Liver (tissue), 9 donors: ENCODE data around the gene C5orf34. TPM values are rescaled to one million over a fixed set of nuclear protein-coding genes. Genes with fewer than 3 reads are reported as not detected.
"Not testable (repeated sequence)": the region's sequence is repeated elsewhere in the genome, so short reads cannot be mapped to it uniquely, and the experiment has no call there.

Experiments used
- DNase-seq: peaks from one replicate; pipeline ENCODE4 v3.0.0-alpha.2; 2017; ENCODE audit warnings: low spot score
- H3K27ac ChIP-seq, 2 donors: one replicate each; pipeline ENCODE4 v1.7.0; 2013; ENCODE audit warnings: inconsistent platforms in 2 of 2, low read length in 2 of 2, control low read depth in 1 of 2, low read depth in 1 of 2, mild to moderate bottlenecking in 1 of 2
- H3K27me3 ChIP-seq, 4 donors: one replicate each; pipeline versions ENCODE4 v1.6.1 to v1.7.0; 2013; ENCODE audit warnings: low read length in 3 of 4, inconsistent platforms in 1 of 4, mild to moderate bottlenecking in 1 of 4, moderate library complexity in 1 of 4; ENCODE audit not compliant: control insufficient read depth in 4 of 4, insufficient read depth in 4 of 4
- H3K36me3 ChIP-seq, 4 donors: one replicate each; pipeline versions ENCODE4 v1.6.1 to v1.7.0; 2013; ENCODE audit warnings: low read length in 3 of 4, mild to moderate bottlenecking in 3 of 4, low read depth in 1 of 4, moderate library complexity in 1 of 4; ENCODE audit not compliant: control insufficient read depth in 4 of 4, insufficient read depth in 3 of 4
- H3K4me1 ChIP-seq, 4 donors: one replicate each; pipeline versions ENCODE4 v1.6.1 to v1.7.0; 2013; ENCODE audit warnings: low read length in 3 of 4, mild to moderate bottlenecking in 3 of 4, moderate library complexity in 1 of 4; ENCODE audit not compliant: control insufficient read depth in 4 of 4, insufficient read depth in 4 of 4
- H3K4me3 ChIP-seq, 3 donors: one replicate each; pipeline versions ENCODE4 v1.6.1 to v1.7.0; 2013; ENCODE audit warnings: low read length in 3 of 3, control low read depth in 1 of 3, low read depth in 1 of 3, mild to moderate bottlenecking in 1 of 3
- H3K9ac ChIP-seq, 2 donors: one replicate each; pipeline ENCODE4 v1.7.0; 2013; ENCODE audit warnings: low read length in 2 of 2, mild to moderate bottlenecking in 2 of 2, moderate library complexity in 2 of 2, control low read depth in 1 of 2, low read depth in 1 of 2
- H3K9me3 ChIP-seq, 4 donors: one replicate each; pipeline versions ENCODE4 v1.6.1 to v1.7.0; 2013; ENCODE audit warnings: low read length in 3 of 4; ENCODE audit not compliant: control insufficient read depth in 4 of 4
- ATF3 ChIP-seq: IDR thresholded peaks from 2 replicates; pipeline ENCODE4 v1.6.1; 2016; ENCODE audit warnings: antibody characterized with exemption
- CTCF ChIP-seq: fragments of 150-350 bp; IDR thresholded peaks from 2 replicates; pipeline ENCODE4 v1.5.1; 2017; ENCODE audit warnings: improper control_type of control experiment, low read depth, low read length; ENCODE audit not compliant: missing input control
- EGR1 ChIP-seq, 2 donors: IDR thresholded peaks; 2 replicates each; pipeline ENCODE4 v1.6.1; 2016 to 2018; ENCODE audit warnings: antibody characterized with exemption in 2 of 2, low read depth in 2 of 2
- FOXA1 ChIP-seq: IDR thresholded peaks from 2 replicates; pipeline ENCODE4 v1.6.1; 2016; ENCODE audit warnings: antibody characterized with exemption
- FOXA2 ChIP-seq: IDR thresholded peaks from 2 replicates; pipeline ENCODE4 v1.6.1; 2016; ENCODE audit warnings: antibody characterized with exemption
- HNF4A ChIP-seq, 2 donors: conservative IDR thresholded peaks; 2 replicates each; pipeline ENCODE4 v1.6.1; 2016; ENCODE audit warnings: antibody characterized with exemption in 2 of 2, mild to moderate bottlenecking in 2 of 2
- JUND ChIP-seq, 2 donors: IDR thresholded peaks; 2 replicates each; pipeline ENCODE4 v1.6.1; 2016; ENCODE audit warnings: antibody characterized with exemption in 2 of 2
- MAX ChIP-seq: IDR thresholded peaks from 2 replicates; pipeline ENCODE4 v1.6.1; 2016; ENCODE audit warnings: antibody characterized with exemption
- NR2F2 ChIP-seq: IDR thresholded peaks from 2 replicates; pipeline ENCODE4 v1.6.1; 2016; ENCODE audit warnings: antibody characterized with exemption
- RAD21 ChIP-seq, 2 donors: IDR thresholded peaks; 2 replicates each; pipeline ENCODE4 v1.6.1; 2016; ENCODE audit warnings: antibody characterized with exemption in 2 of 2, mild to moderate bottlenecking in 2 of 2
- REST ChIP-seq: IDR thresholded peaks from 2 replicates; pipeline ENCODE4 v1.6.1; 2016; ENCODE audit warnings: antibody characterized with exemption, mild to moderate bottlenecking
- RXRA ChIP-seq, 2 donors: IDR thresholded peaks; 2 replicates each; pipeline ENCODE4 v1.6.1; 2017 to 2018; ENCODE audit warnings: antibody characterized with exemption in 2 of 2, mild to moderate bottlenecking in 1 of 2
- SP1 ChIP-seq: IDR thresholded peaks from 2 replicates; pipeline ENCODE4 v1.6.1; 2018; ENCODE audit warnings: antibody characterized with exemption, mild to moderate bottlenecking
- TAF1 ChIP-seq: conservative IDR thresholded peaks from 2 replicates; pipeline ENCODE4 v1.6.1; 2016; ENCODE audit warnings: antibody characterized with exemption, mild to moderate bottlenecking
- ZBTB33 ChIP-seq: IDR thresholded peaks from 2 replicates; pipeline ENCODE4 v1.6.1; 2016; ENCODE audit warnings: antibody characterized with exemption
- WGBS: extraction: QIAGEN DNeasy Blood & Tissue Kit; methylation state at CpG from one replicate; pipeline ENCODE4 v1.1.7; 2013; 5-methylcytosine and 5-hydroxymethylcytosine counted together
- polyA plus RNA-seq, 2 donors: library from polyadenylated mRNA; stranded (reverse) in 1 of 2; unstranded in 1 of 2; fragments of 200-250 nt in 1 of 2; fragments of >200 nt in 1 of 2; fragmentation: Nextera tagmentation in 1 of 2; extraction: Ambion mirVana in 1 of 2; gene quantifications; one replicate each; pipeline versions ENCODE4 v1.2.1 to v1.2.3, GENCODE V29; 2013 to 2015
- total RNA-seq, 2 donors: library from RNA; depleted of rRNA; stranded (reverse); fragments of >200 nt; gene quantifications; one replicate each; pipeline ENCODE4 v1.2.3, GENCODE V29; 2014
- donor health status: healthy.
- donor health status: healthy.
- donor health status: healthy.
- donor health status: healthy.
- donor health status: healthy.

C5orf34 gene
- total and polyA plus RNA-seq, 4 donors, result 0.31 to 3.0 (median 0.46) TPM

- Histone ChIP-seq H3K9me3 (no peaks in the 10 kb centered on the region), H3K4me1 (no peaks in the 10 kb centered on the region), H3K27me3 (no peaks in the 10 kb centered on the region), H3K4me3 (no peak overlapping the region), H3K36me3 (peaks cover 0 to 2% (median 0%) of the 10 kb centered on the region in 4 donors), H3K27ac (no peak overlapping the region), H3K9ac (no peak overlapping the region)
- no peak for TF ChIP-seq FOXA2
- TF ChIP-seq RAD21 (IDR thresholded peaks at IDR 0.05), result peak; percentile 25 to 58
- no peak for TF ChIP-seq ZBTB33
- TF ChIP-seq CTCF, result peak; percentile 4
- no peak for TF ChIP-seq REST
- no peak for TF ChIP-seq HNF4A (conservative IDR thresholded peaks at IDR 0.05)
- no peak for TF ChIP-seq FOXA1
- TF ChIP-seq SP1, result no peak
- TF ChIP-seq EGR1 (IDR thresholded peaks at IDR 0.05; ENCODE audit: low read depth in 2 of 2), result no peak
- whole genome bisulfite sequencing, result 91% methylated on average over 6 of the region's 6 CpGs
- DNase-seq, result no peak
Observed at GRCh38 chr5:43469671-43470391, 45.1 kb downstream of the C5orf34 start.

GRCh38 chr5:43467100-43467499, 47.8 kb downstream of the C5orf34 start:
- TF ChIP-seq RAD21 (IDR thresholded peaks at IDR 0.05) (no peak), NR2F2 (no peak), FOXA2 (no peak), CTCF (no peak), HNF4A (conservative IDR thresholded peaks at IDR 0.05) (no peak), RXRA (IDR thresholded peaks at IDR 0.05) (no peak), TAF1 (no peak), FOXA1 (no peak), ZBTB33 (no peak), JUND (IDR thresholded peaks at IDR 0.05) (no peak), ATF3 (no peak), MAX (no peak)
- Histone ChIP-seq H3K27ac (no peak overlapping the region), H3K27me3 (no peaks in the 10 kb centered on the region), H3K9me3 (no peaks in the 10 kb centered on the region), H3K9ac (no peak overlapping the region), H3K36me3 (peaks cover 0 to 2% (median 0%) of the 10 kb centered on the region in 4 donors), H3K4me1 (no peaks in the 10 kb centered on the region), H3K4me3 (no peak overlapping the region)
- DNase-seq, result no peak

GRCh38 chr5:43465455-43465854, 49.5 kb downstream of the C5orf34 start:
- H3K9me3 ChIP-seq, H3K27ac ChIP-seq, H3K4me1 ChIP-seq, H3K36me3 ChIP-seq, H3K4me3 ChIP-seq, H3K27me3 ChIP-seq, H3K9ac ChIP-seq, DNase-seq: not testable (repeated sequence)
- WGBS, result 97% methylated on average over 3 of the region's 3 CpGs
